ENCODE data around the gene CCDC141.

CCDC141 gene

GRCh38 chr2:178874529-178875240 is 175.3 kb downstream of the CCDC141 start:
- no peak for TF ChIP-seq CTCF (IDR thresholded peaks at IDR 0.05; ENCODE audit: insufficient read depth, low read length, poor library complexity, severe bottlenecking)
- Histone ChIP-seq H3K27me3 (replicated peaks; ENCODE audit: control insufficient read depth, insufficient read depth, low read length) (no peaks in the 10 kb centered on the region), H3K36me3 (ENCODE audit: control insufficient read depth, insufficient read depth, low read length) (no peaks in the 10 kb centered on the region), H3K4me3 (replicated peaks; ENCODE audit: low read depth, low read length) (no peak overlapping the region)
- no peak for DNase-seq (ENCODE audit: extremely low read depth, insufficient read length)

GRCh38 chr2:178873912-178874311 is 176.0 kb downstream of the CCDC141 start:
- no peaks in the 10 kb centered on the region for H3K36me3 ChIP-seq (ENCODE audit: control insufficient read depth, insufficient read depth, low read length)
- no peak overlapping the region for H3K4me3 ChIP-seq (replicated peaks; ENCODE audit: low read depth, low read length)
- no peak for TF ChIP-seq CTCF (IDR thresholded peaks at IDR 0.05; ENCODE audit: insufficient read depth, low read length, poor library complexity, severe bottlenecking)
- no peak for DNase-seq (ENCODE audit: extremely low read depth, insufficient read length)
- no peaks in the 10 kb centered on the region for H3K27me3 ChIP-seq (replicated peaks; ENCODE audit: control insufficient read depth, insufficient read depth, low read length)

GRCh38 chr2:178871536-178871935 is 178.4 kb downstream of the CCDC141 start:
- Histone ChIP-seq H3K27me3 (replicated peaks; ENCODE audit: control insufficient read depth, insufficient read depth, low read length) (no peaks in the 10 kb centered on the region), H3K4me3 (replicated peaks; ENCODE audit: low read depth, low read length) (no peak overlapping the region), H3K36me3 (ENCODE audit: control insufficient read depth, insufficient read depth, low read length) (no peaks in the 10 kb centered on the region)
- DNase-seq (ENCODE audit: extremely low read depth, insufficient read length), result no peak
- no peak for TF ChIP-seq CTCF (IDR thresholded peaks at IDR 0.05; ENCODE audit: insufficient read depth, low read length, poor library complexity, severe bottlenecking)

GRCh38 chr2:178870703-178871102 is 179.2 kb downstream of the CCDC141 start:
- no peak overlapping the region for H3K4me3 ChIP-seq (replicated peaks; ENCODE audit: low read depth, low read length)
- H3K36me3 ChIP-seq (ENCODE audit: control insufficient read depth, insufficient read depth, low read length), result no peaks in the 10 kb centered on the region
- DNase-seq (ENCODE audit: extremely low read depth, insufficient read length), result no peak
- TF ChIP-seq CTCF (IDR thresholded peaks at IDR 0.05; ENCODE audit: insufficient read depth, low read length, poor library complexity, severe bottlenecking), result no peak
- no peaks in the 10 kb centered on the region for H3K27me3 ChIP-seq (replicated peaks; ENCODE audit: control insufficient read depth, insufficient read depth, low read length)

GRCh38 chr2:178865999-178866398 is 183.9 kb downstream of the CCDC141 start:
- no peak for DNase-seq (ENCODE audit: extremely low read depth, insufficient read length)
- no peak overlapping the region for H3K4me3 ChIP-seq (replicated peaks; ENCODE audit: low read depth, low read length)
- TF ChIP-seq CTCF (IDR thresholded peaks at IDR 0.05; ENCODE audit: insufficient read depth, low read length, poor library complexity, severe bottlenecking), result no peak
- H3K27me3 ChIP-seq (replicated peaks; ENCODE audit: control insufficient read depth, insufficient read depth, low read length), result no peaks in the 10 kb centered on the region
- no peaks in the 10 kb centered on the region; the same call in 1 of the 2 replicates for H3K36me3 ChIP-seq (ENCODE audit: control insufficient read depth, insufficient read depth, low read length)

All from GM06990 (cell line).